GM04504 (cell line): Measurements from ENCODE around the gene BPIFB6.

ENCODE experiments used
- DNase-seq: peaks from one replicate; pipeline ENCODE4 v3.0.0-alpha.2; 2012; ENCODE audit warnings: low read depth

The BPIFB6 gene

DNA sequence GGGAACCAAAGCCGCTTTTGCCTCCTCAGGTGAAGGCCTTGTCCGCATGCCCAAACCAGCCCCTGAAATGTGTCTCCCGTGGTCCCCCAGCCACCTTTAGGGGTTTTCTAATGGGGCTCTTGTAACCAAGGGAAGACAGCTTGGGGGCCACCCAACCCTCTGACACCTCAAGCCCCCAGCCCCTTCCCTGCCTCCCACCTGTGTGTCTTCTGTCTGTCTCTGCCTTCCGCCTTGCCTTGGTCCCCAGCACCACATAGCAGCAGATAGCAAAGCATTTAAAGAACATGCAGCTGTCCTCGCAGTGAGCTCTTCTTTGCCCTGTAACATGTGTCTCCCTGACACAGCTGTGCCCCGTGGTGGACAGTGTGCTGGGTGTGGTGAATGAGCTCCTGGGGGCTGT, 31.8 kb downstream of the BPIFB6 start:
- DNase-seq = no peak

DNA sequence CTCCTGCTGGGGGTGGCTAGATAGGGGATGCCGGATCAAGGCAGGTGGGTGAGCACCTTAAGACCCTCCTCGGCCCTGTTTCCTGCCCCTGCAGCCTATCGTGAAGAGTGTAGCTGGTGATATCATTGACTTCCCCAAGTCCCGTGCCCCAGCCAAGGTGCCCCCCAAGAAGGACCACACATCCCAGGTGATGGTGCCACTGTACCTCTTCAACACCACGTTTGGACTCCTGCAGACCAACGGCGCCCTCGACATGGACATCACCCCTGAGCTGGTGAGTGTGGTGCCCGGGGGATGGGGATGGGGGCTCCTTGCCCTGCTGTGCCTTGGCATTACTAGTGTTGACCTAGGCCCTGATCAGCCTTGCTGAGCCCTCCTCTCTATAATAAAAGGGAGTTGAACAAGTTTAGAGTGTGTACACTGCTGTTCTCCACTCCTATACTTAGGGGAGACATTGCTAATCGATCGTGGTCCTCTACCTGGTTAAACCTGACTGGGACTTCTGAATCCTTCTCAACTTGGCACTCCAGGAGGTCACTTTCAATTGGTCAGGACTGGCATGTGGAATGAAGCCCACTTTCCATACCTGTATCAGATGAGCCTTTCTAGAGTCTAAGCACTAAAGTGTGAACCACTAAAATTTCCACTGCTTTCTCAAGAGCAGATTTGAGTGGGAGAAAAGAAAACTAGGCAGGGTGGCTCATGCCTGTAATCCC, 33.3 kb downstream of the BPIFB6 start:
- DNase-seq = no peak

DNA sequence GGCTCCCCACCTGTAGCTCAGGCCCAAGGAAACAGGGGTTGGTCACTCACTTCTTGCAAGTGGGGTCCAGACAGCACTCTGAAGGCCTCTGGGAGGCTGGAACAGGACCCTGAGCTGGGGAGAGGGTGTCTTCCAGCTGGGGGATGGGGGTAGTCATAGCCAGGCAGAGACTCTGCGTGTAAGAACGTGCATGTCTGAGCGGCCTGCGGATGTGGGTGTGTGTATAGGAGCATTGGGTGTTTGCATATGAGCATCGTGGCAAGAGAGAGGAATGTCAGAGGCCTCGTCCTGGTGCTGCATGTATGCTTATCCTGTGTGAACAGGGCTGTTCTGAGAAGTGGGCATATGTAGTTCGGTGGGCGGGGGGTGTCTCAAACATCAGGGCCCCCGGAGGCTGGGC, 34.3 kb downstream of the BPIFB6 start:
- DNase-seq = no peak

DNA sequence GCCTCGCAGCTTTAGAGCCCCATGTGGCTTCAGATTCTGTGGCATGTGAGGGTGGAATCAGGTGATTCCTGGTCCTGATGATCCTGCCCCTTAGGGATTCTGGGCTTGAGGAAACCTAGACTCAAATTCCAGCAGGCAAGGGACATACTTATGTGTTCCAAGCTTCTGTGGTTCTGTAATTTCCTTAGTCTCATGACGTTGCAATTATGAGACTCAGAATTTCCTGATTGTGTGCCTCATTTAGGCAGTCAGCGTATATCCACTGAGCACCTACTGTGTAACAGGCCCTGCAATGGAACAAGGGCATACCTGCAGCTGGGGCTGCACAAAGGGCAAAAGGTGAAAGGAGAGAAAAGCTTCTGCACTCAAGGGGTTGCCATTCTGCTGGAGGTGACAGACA, 36.4 kb downstream of the BPIFB6 start:
- DNase-seq = no peak

DNA sequence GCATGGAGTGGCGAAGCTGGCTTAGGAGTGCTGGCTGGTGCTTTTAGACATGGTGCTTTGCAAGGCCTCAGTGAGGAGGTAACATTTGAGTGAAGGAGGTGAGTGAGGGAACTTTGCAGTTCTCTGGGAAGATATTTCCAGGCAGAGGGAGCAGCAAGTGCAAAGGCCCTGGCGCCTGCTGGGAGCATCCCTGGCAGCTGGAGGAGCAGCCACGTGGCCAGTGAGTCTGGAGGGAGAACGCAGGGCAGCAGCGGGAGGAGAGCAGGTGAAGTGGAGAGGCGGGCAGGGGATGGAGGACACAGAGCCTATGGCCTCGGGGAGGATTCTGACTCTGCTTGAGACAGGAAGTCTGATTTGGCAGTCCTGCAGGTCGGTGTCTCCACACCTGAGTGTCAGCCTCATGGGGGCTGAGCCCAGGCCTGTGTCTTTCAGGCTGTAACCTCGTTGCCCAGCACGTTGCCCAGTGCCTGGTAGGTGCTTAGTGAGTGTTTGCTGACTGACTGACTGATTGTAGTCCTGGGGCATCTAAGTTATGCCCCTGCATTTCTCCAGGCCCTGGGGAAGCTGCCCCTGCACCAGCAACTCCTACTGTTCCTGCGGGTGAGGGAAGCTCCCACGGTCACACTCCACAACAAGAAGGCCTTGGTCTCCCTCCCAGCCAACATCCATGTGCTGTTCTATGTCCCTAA, 36.9 kb downstream of the BPIFB6 start:
- DNase-seq = no peak

DNA sequence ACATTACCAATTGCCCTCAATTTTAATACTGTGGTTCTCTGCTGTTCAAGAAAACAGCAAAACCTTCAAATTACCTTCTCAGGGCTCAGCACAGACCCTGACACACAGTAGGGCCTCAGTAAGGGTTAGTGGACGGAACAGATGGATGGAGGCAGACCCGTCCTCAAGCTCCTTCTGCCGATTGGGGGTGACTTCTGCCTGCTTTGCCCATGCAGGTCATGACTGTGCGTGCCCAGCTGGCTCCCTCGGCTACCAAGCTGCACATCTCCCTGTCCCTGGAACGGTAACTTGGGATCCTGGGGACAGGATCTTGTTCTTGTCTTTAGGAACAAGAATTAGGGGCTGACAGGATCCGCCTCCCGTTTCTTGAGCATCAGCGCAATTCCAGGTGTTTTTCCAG, 38.2 kb downstream of the BPIFB6 start:
- no peak for DNase-seq

DNA sequence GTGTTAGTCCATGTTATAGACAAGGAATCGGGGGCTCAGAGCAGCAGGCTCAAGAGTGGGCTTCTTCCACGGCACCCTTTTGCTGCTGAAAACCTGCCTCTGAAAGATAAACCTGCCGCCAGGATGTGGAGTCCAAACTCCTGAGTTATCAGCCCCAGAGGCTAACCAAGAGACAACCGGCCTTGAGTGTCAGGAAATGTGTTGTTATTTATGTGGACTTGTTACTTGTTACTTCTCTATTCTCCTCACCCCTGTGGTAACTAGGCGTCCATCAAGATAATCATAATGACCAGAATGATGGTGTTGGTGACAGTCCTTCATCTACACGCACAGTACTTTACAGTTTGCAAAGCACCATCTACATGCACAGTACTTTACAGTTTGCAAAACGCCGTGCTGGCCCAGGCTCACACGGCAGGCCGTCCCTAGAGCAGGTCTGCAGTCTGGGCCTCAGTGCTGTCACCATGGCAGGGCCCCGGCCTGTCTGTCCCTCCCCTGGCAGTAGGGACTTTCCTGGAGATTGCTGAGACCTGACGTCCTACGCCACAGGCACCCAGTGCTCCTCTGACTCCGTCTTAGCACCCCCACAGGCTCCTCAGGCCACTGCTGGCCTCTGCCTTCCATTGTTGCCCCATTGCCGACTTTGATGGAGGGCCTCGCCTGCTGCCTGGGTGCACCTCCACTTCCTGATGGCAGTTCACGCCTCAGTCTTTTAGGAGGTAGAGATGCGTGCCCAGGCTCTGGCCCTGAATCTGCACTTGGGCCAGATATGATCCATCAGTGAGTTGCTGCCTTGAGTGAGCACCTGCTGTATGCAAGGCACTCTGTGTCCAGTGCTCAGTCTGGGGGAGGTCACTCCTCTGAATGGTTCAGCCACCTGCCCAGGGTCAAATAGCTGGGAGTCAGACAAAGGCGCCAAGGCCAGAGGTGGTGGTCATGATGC, 38.9 kb downstream of the BPIFB6 start:
- DNase-seq = no peak

DNA sequence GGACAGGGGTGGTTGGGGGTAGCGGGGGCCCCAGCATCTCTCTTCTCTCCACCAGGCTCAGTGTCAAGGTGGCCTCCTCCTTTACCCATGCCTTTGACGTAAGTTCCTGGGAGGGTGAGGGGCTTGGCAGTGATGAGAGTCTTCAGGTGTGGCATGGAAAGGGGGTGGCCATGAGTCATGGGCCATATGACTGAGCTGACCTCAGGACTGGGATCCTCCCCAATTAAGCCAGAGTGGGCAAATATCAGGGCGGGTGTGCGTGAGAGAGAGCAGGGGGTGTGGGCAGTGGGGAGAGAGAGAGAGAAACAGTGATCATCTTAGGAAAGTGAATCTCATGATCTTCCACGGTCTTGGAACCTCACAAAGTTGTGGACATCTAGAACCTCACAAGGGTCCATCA, 39.8 kb downstream of the BPIFB6 start:
- no peak for DNase-seq

DNA sequence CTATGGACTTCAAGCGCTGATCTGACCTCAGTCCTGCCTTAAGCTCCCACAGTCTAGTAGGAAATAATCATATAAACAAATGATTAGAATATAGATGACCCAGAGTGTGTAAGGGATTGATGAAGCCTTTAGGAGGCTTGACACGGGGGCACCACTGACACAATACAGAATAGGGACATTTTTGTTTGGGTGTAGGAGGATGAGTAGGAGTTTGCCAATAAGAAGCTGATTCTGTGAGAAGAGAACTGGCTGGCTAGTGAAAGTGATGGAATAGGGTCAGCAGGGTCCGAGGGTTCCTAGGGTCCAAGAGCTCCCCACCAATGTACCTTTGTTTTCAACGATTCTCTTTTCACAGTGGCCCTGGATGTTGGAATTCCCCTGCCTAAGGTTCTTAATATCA, 40.9 kb downstream of the BPIFB6 start:
- no peak for DNase-seq

DNA sequence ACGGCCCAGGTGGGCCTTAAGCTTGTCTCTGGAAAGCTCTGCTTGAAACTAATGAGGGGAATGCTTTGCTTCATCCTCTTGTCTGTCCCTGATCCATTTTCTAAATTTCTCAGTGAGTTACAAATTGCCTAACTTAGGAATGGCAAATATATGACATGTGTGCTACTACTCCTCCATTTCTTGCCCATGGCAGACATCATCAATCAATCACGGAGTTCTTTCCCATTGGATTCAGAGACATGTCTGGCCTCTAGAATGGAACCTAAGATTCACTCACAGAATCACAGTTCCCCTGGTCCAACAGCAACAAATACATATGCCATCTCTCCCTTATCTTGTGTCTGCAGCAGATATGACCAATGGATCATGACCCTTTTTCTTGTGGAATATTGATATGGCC, 41.4 kb downstream of the BPIFB6 start:
- no peak for DNase-seq

DNA sequence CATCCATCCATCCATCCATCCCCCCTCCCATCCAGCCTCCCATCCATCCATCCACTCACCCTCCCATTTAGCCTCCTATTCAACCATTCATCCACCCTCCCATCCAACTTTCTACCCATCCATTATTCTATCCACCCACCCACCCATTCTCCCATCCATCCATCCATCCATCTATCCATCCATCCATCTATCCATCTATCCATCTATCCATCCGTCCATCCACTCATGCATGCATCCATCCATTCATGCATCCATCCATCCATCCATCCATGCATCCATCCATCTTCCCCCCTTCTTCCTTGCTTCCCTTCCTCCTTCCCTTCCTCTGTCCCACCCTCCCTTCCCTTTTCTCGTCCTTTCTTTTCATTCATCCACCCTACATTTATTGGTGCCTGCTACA, 43.2 kb downstream of the BPIFB6 start:
- DNase-seq = no peak

DNA sequence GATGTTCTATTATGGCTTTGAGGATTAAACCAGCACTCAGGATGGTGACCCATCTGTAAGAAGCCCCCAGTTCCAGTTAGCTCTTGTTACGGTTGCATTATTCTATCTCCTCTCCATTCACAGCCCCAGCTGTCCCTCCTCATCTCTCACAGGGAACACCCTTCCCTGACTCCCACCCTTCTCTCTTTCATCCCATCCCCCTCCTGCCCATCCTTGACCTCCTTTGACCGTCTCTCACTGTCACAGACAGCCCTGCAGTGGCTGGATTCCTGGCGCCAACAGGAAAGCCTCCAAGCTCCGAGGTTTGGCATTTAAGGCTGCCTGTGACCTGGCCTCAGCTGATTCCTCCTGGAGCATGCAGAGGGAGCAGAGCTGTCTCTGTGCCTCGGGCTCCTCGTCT, 43.8 kb downstream of the BPIFB6 start:
- DNase-seq = no peak

DNA sequence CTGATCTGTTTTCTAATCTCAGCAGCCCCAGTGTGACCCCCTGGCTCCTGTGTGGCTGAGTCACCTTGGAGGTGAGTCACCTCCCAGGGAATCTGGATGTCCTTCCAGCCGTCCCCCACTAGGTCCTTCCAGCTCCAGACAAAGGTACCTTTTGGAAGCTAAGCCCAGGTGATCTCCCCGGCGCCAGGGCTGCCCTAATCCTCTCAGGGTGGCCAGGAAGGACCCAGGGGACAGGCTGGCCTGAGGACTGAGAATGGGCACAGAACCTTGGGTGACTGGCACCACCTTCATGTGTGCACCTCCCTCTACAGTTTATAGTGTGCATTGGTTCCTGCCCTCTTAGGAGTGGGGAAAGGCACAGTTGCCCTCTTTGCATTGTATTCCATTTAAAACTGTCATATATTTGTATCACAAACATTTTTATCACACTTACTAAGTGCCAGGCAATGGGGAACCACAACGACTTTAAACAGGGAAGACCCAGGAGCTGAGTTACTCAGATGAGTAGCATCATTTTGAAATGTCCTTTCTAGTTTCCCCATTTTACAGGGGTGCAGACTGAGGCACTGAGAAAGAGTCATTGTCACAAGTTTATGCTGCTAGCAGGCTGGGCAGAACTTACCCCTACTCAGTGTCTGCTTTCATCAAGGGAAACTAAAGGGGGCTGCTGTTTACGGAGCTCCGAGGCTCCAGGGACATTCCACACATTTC, 45.4 kb downstream of the BPIFB6 start:
- DNase-seq = no peak

DNA sequence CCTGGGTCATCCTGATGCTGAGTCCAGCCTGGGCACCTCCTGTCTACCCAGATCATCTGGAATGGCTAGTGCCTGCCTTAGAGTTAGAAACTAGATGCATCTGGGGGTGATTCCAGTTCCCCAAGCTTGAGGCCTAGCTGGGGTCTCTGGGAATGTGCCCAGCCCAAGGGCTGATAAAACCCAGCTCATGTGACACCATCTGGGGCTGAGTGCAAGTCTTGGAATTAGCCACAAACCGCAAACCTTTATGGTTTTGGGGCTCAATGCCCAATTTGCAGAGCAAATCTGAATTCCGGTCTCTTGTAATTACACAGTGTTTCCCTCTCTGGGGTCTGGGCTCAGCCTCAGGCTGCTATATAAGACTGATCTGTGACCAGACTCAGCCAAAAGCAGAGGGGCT, 47.8 kb downstream of the BPIFB6 start, which contains the start of gene BPIFB4:
BPIFB4 (plus strand) TSS at position 385 of the 400 bp plus-strand sequence. CDS start 1,884 bp downstream, outside the sequence.
- DNase-seq = no peak

DNA sequence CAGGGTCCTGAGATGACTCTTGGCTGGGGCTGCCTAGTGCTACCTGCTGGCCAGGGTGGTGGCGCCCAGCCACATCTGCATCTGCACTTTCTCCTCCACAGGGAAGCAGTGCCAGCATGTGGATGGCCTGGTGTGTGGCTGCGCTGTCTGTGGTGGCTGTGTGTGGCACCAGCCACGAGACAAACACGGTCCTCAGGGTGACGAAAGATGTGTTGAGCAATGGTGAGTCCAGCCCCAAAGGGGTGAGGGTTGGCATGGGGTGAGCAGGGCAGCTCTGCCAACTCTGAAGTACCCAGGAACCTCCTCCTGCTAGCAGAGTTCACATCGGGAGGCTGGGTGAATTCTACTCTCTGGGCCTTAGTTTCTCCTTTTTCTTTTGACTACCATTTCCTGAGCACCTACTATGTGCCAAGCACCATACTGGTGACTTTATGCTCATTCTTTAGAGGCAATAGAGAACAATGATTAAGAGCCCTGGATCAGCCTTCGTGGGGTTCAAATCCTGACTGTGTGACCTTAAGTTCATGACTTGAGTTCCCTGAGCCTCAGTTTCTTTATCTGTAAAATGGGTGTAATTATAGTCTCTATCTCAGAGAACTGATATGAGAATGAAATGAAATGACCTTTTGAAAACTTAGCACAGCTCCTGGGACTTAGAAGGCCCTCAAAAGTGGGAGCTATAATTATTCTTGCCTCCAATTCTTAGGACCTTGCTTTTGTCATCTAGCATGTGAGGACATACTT, 50.1 kb downstream of the BPIFB6 start:
- no peak for DNase-seq

DNA sequence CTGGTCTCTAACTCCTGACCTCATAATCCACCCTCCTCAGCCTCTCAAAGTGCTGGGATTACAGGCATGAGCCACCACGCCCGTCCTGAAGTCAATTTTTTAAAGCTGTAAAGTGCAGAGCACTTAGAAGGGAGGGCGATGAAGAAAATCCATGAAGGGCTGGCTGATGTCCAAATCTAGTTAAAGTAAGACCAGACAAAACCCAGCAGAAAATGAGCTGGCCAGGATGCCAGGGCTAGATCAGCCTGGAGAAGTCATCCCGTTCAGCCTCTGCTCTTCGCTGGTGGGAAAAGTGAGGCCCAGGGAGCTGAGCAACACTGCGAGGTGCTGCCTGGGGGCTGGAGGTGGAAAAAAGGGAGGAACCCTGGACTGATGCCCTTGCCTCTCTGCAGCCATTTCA, 51.1 kb downstream of the BPIFB6 start:
- no peak for DNase-seq

DNA sequence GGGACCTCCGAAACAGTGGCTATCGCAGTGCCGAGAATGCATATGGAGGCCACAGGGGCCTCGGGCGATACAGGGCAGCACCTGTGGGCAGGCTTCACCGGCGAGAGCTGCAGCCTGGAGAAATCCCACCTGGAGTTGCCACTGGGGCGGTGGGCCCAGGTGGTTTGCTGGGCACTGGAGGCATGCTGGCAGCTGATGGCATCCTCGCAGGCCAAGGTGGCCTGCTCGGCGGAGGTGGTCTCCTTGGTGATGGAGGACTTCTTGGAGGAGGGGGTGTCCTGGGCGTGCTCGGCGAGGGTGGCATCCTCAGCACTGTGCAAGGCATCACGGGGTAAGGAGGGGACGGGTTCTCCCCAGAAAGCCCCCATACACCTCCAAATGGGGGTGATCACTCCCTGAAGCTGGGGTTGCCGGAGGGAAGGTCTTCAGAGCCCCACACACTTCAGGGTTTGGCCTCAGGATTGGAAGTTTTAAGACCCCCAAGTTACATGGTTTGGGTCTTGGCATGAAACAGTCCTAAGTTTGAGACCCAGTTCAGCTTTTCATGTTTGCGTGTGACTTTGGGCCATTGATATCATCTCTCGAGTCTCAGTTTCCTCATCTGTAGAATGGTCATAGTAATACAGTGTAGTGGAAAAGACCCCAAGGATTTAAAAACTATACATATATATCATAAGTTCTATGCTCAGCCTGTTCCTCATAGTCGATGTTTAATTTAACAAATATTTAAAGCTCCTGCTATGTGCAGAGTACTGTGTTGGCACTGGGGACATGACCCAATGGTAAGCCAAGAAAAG, 52.3 kb downstream of the BPIFB6 start:
- no peak for DNase-seq

DNA sequence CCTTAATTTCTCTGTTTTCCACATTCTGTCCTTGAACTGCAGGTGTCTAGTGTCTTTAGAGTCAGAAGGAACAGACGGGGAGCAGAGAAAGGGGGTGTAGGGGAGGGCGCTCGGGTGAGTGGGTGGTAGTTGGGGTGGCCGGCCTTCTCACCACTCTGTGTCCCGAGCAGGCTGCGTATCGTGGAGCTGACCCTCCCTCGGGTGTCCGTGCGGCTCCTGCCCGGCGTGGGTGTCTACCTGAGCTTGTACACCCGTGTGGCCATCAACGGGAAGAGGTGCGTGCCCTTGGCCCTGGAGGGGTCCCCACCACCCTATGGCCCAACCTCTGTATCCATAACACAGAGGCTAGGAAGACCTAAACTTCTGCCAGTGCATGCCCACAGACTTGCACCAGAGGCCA, 53.3 kb downstream of the BPIFB6 start:
- DNase-seq = no peak

DNA sequence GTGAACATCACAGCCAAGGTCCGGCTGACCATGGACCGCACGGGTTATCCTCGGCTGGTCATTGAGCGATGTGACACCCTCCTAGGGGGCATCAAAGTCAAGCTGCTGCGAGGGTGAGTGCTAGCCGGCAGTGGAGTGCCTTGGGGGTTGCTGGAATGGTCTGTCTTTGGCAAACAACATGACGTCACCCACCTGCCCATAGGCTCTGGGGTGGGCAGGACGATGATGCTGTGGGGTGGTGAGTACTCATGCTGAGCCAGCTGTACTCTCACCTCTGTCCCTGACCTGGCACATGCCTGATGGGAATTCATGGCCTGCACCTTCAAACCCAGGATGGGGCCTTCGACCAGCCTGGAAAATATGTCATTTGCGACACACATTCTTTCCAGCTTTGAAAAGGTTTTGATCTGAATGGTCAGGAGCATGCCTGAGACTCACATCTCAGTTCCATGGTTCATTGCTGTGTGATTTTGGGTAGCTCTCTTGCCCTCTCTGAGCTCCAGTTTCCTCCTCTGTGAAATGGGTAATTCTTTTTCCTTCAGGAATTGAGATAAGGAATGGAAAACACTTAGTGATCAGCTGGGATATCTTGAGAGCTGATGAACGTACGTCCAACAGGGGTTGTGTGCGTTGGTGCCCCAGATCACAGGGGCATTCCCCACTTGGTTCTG, 54.7 kb downstream of the BPIFB6 start:
- no peak for DNase-seq

DNA sequence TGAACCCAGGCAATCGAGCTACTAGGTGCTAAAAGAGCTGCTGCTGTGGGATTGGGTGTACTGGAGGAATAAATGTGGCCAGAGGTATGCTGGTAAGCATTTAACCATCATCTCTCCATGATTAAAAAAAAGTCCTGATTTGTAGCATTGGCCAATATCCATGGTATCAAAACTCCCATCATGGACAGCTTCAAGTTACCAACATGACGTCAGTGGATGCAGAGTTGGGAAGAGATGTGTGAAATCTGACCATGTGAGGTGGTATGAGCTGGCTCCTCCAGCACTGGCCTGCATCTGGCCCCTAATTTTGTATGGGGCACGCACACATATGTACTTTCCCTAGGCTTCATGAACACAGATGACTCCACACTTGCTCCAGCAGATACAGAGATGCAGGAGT, 59.7 kb downstream of the BPIFB6 start:
- DNase-seq = no peak
